CD8-positive, alpha-beta memory T cell (primary cell): ENCODE data around the gene TAAR5. TPM values are rescaled to one million over a fixed set of nuclear protein-coding genes. Genes with fewer than 3 reads are reported as not detected.

Source experiments
- CTCF ChIA-PET: fragments of 350-600 bp; sonication (Branson Sonifier 250); formaldehyde crosslinking; loops from one replicate; lab custom pipeline; 2021; ENCODE audit warnings: antibody characterized with exemption; lab: Charles Lee
- POLR2A ChIA-PET: fragments of 350-600 bp; sonication (Branson Sonifier 250); formaldehyde crosslinking; loops from one replicate; lab custom pipeline; 2021; ENCODE audit warnings: antibody characterized with exemption; lab: Charles Lee
- DNase-seq, 5 donors: peaks; one replicate each; pipeline versions ENCODE4 v3.0.0 to v3.0.0-alpha.2; 2020 to 2022; ENCODE audit warnings: mixed read lengths in 1 of 5
- H3K27ac ChIP-seq: one replicate; pipeline ENCODE4 v1.7.0; 2013; ENCODE audit warnings: low read depth, mild to moderate bottlenecking, low read length, moderate library complexity
- H3K27me3 ChIP-seq: 2 replicates; pipeline ENCODE4 v1.7.0; 2013; ENCODE audit warnings: low read length, mild to moderate bottlenecking; ENCODE audit not compliant: insufficient read depth, poor library complexity, severe bottlenecking
- H3K36me3 ChIP-seq: 2 replicates; pipeline ENCODE4 v1.7.0; 2013; ENCODE audit warnings: mild to moderate bottlenecking, low read length, moderate library complexity; ENCODE audit not compliant: insufficient read depth
- H3K4me1 ChIP-seq: 2 replicates; pipeline ENCODE4 v1.7.0; 2013; ENCODE audit warnings: mild to moderate bottlenecking, low read length, moderate library complexity; ENCODE audit not compliant: insufficient read depth
- H3K4me3 ChIP-seq: 2 replicates; pipeline ENCODE4 v1.7.0; 2013; ENCODE audit warnings: mild to moderate bottlenecking, low read length
- H3K9me3 ChIP-seq: 2 replicates; pipeline ENCODE4 v1.7.0; 2013; ENCODE audit warnings: mild to moderate bottlenecking, low read length
- H3K27ac Mint-ChIP-seq, 8 donors: one replicate each; pipeline ENCODE4 v1.8.0; 2020 to 2021; ENCODE audit warnings: mixed read lengths in 8 of 8, mild to moderate bottlenecking in 6 of 8, inconsistent platforms in 3 of 8, moderate library complexity in 3 of 8
- H3K27me3 Mint-ChIP-seq, 2 donors: one replicate each; pipeline ENCODE4 v1.8.0; 2020 to 2021; ENCODE audit warnings: mixed read lengths in 2 of 2, mild to moderate bottlenecking in 1 of 2, moderate library complexity in 1 of 2
- H3K36me3 Mint-ChIP-seq, 3 donors: one replicate each; pipeline ENCODE4 v1.8.0; 2020 to 2021; ENCODE audit warnings: mixed read lengths in 3 of 3, inconsistent platforms in 1 of 3, mild to moderate bottlenecking in 1 of 3
- H3K4me1 Mint-ChIP-seq, 3 donors: one replicate each; pipeline ENCODE4 v1.8.0; 2020 to 2021; ENCODE audit warnings: mixed read lengths in 3 of 3, inconsistent platforms in 1 of 3, mild to moderate bottlenecking in 1 of 3
- H3K4me3 Mint-ChIP-seq, 7 donors: one replicate each; pipeline ENCODE4 v1.8.0; 2020 to 2021; ENCODE audit warnings: mixed read lengths in 7 of 7, mild to moderate bottlenecking in 6 of 7, moderate library complexity in 4 of 7, inconsistent platforms in 2 of 7
- H3K9me3 Mint-ChIP-seq, 5 donors: one replicate each; pipeline ENCODE4 v1.8.0; 2020 to 2022; ENCODE audit warnings: mixed read lengths in 5 of 5, mild to moderate bottlenecking in 3 of 5, moderate library complexity in 2 of 5, inconsistent platforms in 1 of 5
- polyA plus RNA-seq: library from polyadenylated mRNA; unstranded; fragments of 300-500 nt; fragmentation: Illumina TruSeq; gene quantifications from one replicate; pipeline ENCODE4 v1.2.3, GENCODE V29; 2021
- total RNA-seq, 2 experiments: library from RNA; stranded (reverse); gene quantifications; one replicate each; pipeline ENCODE4 v1.2.3, GENCODE V29; 2021

Gene TAAR5
- total and polyA plus RNA-seq, 3 experiments from 2014 or later: not detected

DNA sequence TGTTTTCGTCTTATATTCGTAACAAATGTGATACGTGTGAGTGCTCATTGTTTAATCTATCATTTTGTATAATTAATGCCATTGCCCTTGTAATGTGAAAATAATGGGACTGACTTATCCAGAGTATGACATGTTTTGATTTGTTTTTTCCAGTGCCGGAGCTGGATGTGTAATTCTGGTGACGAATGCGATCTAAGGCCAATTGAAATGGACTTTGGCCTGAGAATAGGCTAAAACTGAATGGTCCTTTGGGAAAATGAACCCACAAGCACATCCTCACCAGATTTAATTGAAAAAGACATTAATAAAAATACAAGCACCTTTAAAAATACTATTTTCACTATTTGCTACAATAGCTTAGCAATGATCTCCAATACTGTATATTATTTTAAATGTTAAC lies 6.7 kb upstream of the TAAR5 start:
- Histone ChIP-seq H3K27me3 (no peaks in the 10 kb centered on the region), H3K36me3 (no peaks in the 10 kb centered on the region), H3K9me3 (no peaks in the 10 kb centered on the region), H3K4me1 (no peaks in the 10 kb centered on the region), H3K4me3 (no peak overlapping the region), H3K27ac (no peak overlapping the region)
- Mint-ChIP-seq H3K9me3 (no peaks in the 10 kb centered on the region), H3K4me1 (no peaks in the 10 kb centered on the region), H3K27me3 (peaks cover 16 to 41% of the 10 kb centered on the region in 2 donors), H3K36me3 (no peaks in the 10 kb centered on the region), H3K27ac (no peak overlapping the region), H3K4me3 (no peak overlapping the region)
- no peak for DNase-seq
- CTCF ChIA-PET: no interaction called here
- POLR2A ChIA-PET: no interaction called here

DNA sequence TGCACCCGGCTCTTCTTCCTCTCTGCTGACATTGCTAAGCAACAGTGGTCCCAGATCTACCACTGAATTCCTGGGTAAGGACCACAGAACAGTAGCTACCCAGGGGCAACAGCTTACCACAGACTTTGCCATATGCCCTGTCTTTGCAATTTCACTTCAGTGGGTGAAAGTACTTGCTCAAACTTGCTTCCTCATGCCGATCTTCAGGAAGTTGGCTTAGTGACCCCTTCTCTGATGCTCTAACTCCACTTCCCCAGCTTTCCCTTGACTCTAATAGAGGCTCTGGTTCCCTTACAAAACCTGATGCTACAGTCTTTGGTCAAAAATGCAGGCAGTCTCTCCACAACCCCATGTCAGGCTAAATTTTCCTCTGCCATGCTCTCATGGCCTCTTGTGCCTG lies 3.3 kb upstream of the TAAR5 start:
- POLR2A ChIA-PET: no interaction called here
- Mint-ChIP-seq H3K36me3 (no peaks in the 10 kb centered on the region), H3K4me3 (no peak overlapping the region), H3K27ac (no peak overlapping the region), H3K4me1 (no peaks in the 10 kb centered on the region), H3K9me3 (no peaks in the 10 kb centered on the region), H3K27me3 (peaks cover 10 to 33% of the 10 kb centered on the region in 2 donors)
- H3K9me3 ChIP-seq: no peaks in the 10 kb centered on the region
- no peaks in the 10 kb centered on the region for H3K4me1 ChIP-seq
- CTCF ChIA-PET: no interaction called here
- H3K36me3 ChIP-seq: no peaks in the 10 kb centered on the region
- H3K4me3 ChIP-seq: no peak overlapping the region
- H3K27ac ChIP-seq: no peak overlapping the region
- no peak for DNase-seq
- H3K27me3 ChIP-seq: no peaks in the 10 kb centered on the region

DNA sequence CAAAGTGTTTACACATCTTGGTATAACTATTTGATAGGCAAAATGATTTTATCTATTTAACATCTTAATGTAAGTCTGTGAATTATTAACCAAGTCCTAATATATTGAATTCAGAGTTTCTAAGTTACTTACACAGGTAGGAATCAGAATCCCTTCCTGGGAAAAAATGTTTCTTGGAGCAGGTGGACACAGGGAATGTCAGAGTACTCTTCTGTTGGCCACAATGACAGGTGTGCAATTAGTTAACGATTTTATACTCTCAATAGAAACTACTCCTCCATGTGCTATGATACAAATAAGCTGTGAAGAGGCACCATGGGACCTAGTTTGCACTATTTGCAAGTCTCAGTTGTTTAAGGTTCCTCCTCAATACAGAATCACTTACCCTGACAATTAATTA lies 821 bp upstream of the TAAR5 start:
- no peak overlapping the region for H3K27ac Mint-ChIP-seq
- Histone ChIP-seq H3K4me3 (no peak overlapping the region), H3K27ac (no peak overlapping the region), H3K27me3 (no peaks in the 10 kb centered on the region), H3K4me1 (no peaks in the 10 kb centered on the region), H3K36me3 (no peaks in the 10 kb centered on the region), H3K9me3 (no peaks in the 10 kb centered on the region)
- POLR2A ChIA-PET: no interaction called here
- H3K4me3 Mint-ChIP-seq: no peak overlapping the region
- H3K9me3 Mint-ChIP-seq: no peaks in the 10 kb centered on the region
- DNase-seq: no peak
- H3K4me1 Mint-ChIP-seq: no peaks in the 10 kb centered on the region
- H3K27me3 Mint-ChIP-seq: peaks cover 14 to 26% of the 10 kb centered on the region in 2 donors
- no peaks in the 10 kb centered on the region for H3K36me3 Mint-ChIP-seq
- CTCF ChIA-PET: interaction anchor here (1.1 kb wide), 1 partner anchor 27 kb away, joined by 4 read pairs; no protein-coding TSS in a partner anchor

DNA sequence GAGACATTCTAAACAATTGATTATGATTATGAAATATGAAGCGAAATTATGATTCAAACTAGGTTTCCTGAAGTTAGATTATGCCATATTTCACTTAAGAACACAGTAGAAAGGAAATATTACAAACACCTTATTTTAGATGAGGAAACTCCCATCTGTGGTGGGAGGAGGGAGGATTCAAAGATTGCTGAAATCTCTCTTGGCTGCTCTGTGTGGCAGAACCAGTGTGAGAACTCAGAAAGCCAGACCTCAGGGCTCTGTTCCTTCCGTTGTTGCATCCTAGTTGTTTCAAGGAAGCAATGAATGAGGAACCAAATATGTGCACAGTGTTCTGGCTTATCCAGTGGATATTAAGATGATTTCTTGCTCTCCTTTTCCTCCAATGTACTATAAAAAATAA lies 2.1 kb downstream of the TAAR5 start:
- H3K4me1 Mint-ChIP-seq: no peaks in the 10 kb centered on the region
- Histone ChIP-seq H3K27ac (no peak overlapping the region), H3K27me3 (no peaks in the 10 kb centered on the region), H3K4me1 (no peaks in the 10 kb centered on the region), H3K9me3 (no peaks in the 10 kb centered on the region), H3K36me3 (no peaks in the 10 kb centered on the region), H3K4me3 (no peak overlapping the region)
- CTCF ChIA-PET: no interaction called here
- no peak overlapping the region for H3K4me3 Mint-ChIP-seq
- H3K27me3 Mint-ChIP-seq: peaks cover 11 to 18% of the 10 kb centered on the region in 2 donors
- DNase-seq: no peak
- H3K36me3 Mint-ChIP-seq: no peaks in the 10 kb centered on the region
- POLR2A ChIA-PET: no interaction called here
- H3K9me3 Mint-ChIP-seq: no peaks in the 10 kb centered on the region
- H3K27ac Mint-ChIP-seq: no peak overlapping the region

DNA sequence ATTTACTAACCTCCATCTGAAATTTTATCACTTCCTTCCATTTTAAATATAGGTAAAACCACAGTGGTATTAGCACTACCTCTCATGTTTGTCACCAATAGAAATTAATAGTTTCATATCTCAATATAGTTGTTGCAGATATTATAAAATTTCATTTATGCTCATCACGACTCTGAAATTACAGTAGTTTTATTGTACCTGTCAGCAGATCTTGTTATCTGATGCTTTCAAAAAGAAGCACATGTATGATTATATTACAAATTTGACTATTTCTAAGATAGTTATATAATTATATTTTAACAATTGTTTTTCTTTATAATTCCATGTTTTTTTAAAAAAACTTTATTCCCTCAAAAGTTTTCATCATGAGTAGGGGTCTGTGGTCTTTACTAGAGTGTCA lies 4.8 kb downstream of the TAAR5 start:
- Histone ChIP-seq H3K4me3 (no peak overlapping the region), H3K27ac (no peak overlapping the region), H3K9me3 (no peaks in the 10 kb centered on the region), H3K36me3 (no peaks in the 10 kb centered on the region), H3K4me1 (no peaks in the 10 kb centered on the region), H3K27me3 (no peaks in the 10 kb centered on the region)
- Mint-ChIP-seq H3K27ac (no peak overlapping the region), H3K27me3 (peaks cover 14 to 26% of the 10 kb centered on the region in 2 donors), H3K4me3 (no peak overlapping the region), H3K9me3 (peaks cover 0 to 3% (median 0%) of the 10 kb centered on the region in 5 donors), H3K36me3 (no peaks in the 10 kb centered on the region), H3K4me1 (no peaks in the 10 kb centered on the region)
- CTCF ChIA-PET: no interaction called here
- no peak for DNase-seq
- POLR2A ChIA-PET: no interaction called here

DNA sequence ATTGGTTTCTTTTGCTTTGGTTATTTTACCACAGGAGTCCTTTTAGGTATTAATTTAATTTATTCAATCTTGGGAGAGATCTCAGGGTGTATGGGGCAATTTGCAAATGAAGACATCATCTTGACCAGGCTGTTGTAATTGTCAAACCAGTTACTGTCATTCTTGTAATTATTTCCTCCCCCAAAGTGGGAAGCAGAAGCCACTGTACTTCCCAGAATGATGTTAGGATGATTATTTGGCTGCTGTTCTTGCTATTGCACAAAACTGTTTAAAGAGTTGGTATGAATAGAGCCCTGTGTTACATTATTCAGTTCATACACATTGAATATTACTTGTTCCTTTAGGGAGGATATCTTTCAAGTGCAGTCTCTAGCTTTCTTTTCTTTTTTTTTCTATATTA lies 17.8 kb downstream of the TAAR5 start:
- no peaks in the 10 kb centered on the region for H3K4me1 ChIP-seq
- Mint-ChIP-seq H3K4me1 (no peaks in the 10 kb centered on the region), H3K4me3 (no peak overlapping the region), H3K9me3 (no peaks in the 10 kb centered on the region), H3K36me3 (no peaks in the 10 kb centered on the region), H3K27ac (no peak overlapping the region), H3K27me3 (peaks cover 2 to 42% of the 10 kb centered on the region in 2 donors)
- H3K9me3 ChIP-seq: no peaks in the 10 kb centered on the region
- peaks cover 3% of the 10 kb centered on the region for H3K27me3 ChIP-seq
- no peak for DNase-seq
- H3K27ac ChIP-seq: no peak overlapping the region
- ChIA-PET CTCF (no interaction called here), POLR2A (no interaction called here)
- H3K36me3 ChIP-seq: no peaks in the 10 kb centered on the region
- no peak overlapping the region for H3K4me3 ChIP-seq

DNA sequence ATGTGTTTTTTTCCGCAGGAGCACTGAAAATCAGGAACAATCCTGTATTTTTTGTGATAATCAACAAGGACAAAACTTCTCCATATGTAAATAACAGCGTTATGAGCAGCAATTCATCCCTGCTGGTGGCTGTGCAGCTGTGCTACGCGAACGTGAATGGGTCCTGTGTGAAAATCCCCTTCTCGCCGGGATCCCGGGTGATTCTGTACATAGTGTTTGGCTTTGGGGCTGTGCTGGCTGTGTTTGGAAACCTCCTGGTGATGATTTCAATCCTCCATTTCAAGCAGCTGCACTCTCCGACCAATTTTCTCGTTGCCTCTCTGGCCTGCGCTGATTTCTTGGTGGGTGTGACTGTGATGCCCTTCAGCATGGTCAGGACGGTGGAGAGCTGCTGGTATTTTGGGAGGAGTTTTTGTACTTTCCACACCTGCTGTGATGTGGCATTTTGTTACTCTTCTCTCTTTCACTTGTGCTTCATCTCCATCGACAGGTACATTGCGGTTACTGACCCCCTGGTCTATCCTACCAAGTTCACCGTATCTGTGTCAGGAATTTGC lies 19.2 kb downstream of the TAAR5 start, which contains the start of gene TAAR6:
TAAR6 (plus strand) TSS at position 102 of the 557 bp plus-strand sequence; CDS start at position 102, 0 bp downstream.
- H3K4me1 Mint-ChIP-seq: no peaks in the 10 kb centered on the region
- no peaks in the 10 kb centered on the region for H3K36me3 Mint-ChIP-seq
- Histone ChIP-seq H3K27me3 (peaks cover 3% of the 10 kb centered on the region), H3K4me1 (no peaks in the 10 kb centered on the region), H3K4me3 (no peak within 1 kb of the TSS), H3K9me3 (no peaks in the 10 kb centered on the region), H3K36me3 (no peaks in the 10 kb centered on the region), H3K27ac (no peak within 1 kb of the TSS)
- ChIA-PET POLR2A (no interaction called here), CTCF (no interaction called here)
- no peak within 1 kb of the TSS for H3K4me3 Mint-ChIP-seq
- no peak within 1 kb of the TSS for H3K27ac Mint-ChIP-seq
- H3K9me3 Mint-ChIP-seq: no peaks in the 10 kb centered on the region
- DNase-seq: no peak
- peaks cover 2 to 45% of the 10 kb centered on the region in 2 donors for H3K27me3 Mint-ChIP-seq

DNA sequence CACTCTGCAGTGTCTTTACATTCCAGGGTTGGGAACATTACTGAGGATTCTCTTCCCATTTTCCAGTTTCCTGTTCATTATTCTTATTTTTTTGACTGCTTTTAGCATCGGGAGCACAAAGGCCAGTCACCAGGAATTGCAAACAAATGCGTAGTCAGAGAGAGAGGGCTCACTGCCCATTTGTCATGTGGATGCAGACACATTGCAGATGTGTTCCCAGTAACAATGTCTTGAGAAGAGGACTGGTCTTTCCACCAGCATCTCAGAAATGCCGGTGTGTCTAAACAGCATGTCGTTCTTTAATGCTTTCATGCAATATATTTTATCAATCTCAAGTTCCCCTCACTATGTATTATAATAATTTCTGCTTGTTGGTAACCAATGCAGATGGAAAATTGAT lies 20.4 kb downstream of the TAAR5 start:
- ChIA-PET CTCF (no interaction called here), POLR2A (no interaction called here)
- no peaks in the 10 kb centered on the region for H3K4me1 ChIP-seq
- H3K27me3 Mint-ChIP-seq: peaks cover 2 to 45% of the 10 kb centered on the region in 2 donors
- no peaks in the 10 kb centered on the region for H3K36me3 ChIP-seq
- no peak overlapping the region for H3K4me3 ChIP-seq
- no peak overlapping the region for H3K27ac Mint-ChIP-seq
- no peaks in the 10 kb centered on the region for H3K9me3 Mint-ChIP-seq
- no peak overlapping the region for H3K4me3 Mint-ChIP-seq
- DNase-seq: no peak
- H3K36me3 Mint-ChIP-seq: no peaks in the 10 kb centered on the region
- H3K27ac ChIP-seq: no peak overlapping the region
- peaks cover 3% of the 10 kb centered on the region for H3K27me3 ChIP-seq
- no peaks in the 10 kb centered on the region for H3K9me3 ChIP-seq
- no peaks in the 10 kb centered on the region for H3K4me1 Mint-ChIP-seq
